SJSA1 (cell line): Measurements from ENCODE around the gene DNAJC11. TPM values are rescaled to one million over a fixed set of nuclear protein-coding genes. Genes with fewer than 3 reads are reported as not detected.
"Not testable (repeated sequence)": the region's sequence is repeated elsewhere in the genome, so short reads cannot be mapped to it uniquely, and the experiment has no call there.

Source experiments
- DNase-seq, 2 experiments: peaks; one replicate each; pipeline ENCODE4 v3.0.0-alpha.2; 2015 to 2020; ENCODE audit warnings: low spot score in 2 of 2, low read depth in 1 of 2
- H3K27ac ChIP-seq: fragments of 250-450 bp; sonication (Bioruptor Pico); 2 replicates; pipeline ENCODE4 v1.5.1; 2020; ENCODE audit warnings: mild to moderate bottlenecking, moderate library complexity
- H3K27me3 ChIP-seq: fragments of 250-450 bp; sonication (Bioruptor Pico); replicated peaks from 2 replicates; pipeline ENCODE4 v1.5.1; 2020; ENCODE audit warnings: mild to moderate bottlenecking, moderate library complexity
- H3K36me3 ChIP-seq: fragments of 250-450 bp; sonication (Bioruptor Pico); 2 replicates; pipeline ENCODE4 v1.5.1; 2020; ENCODE audit warnings: mild to moderate bottlenecking
- H3K4me1 ChIP-seq: fragments of 250-450 bp; sonication (Bioruptor Pico); replicated peaks from 2 replicates; pipeline ENCODE4 v1.6.1; 2021; ENCODE audit warnings: mild to moderate bottlenecking
- H3K4me3 ChIP-seq: fragments of 250-450 bp; sonication (Bioruptor Pico); 2 replicates; pipeline ENCODE4 v1.5.1; 2020; ENCODE audit warnings: mild to moderate bottlenecking
- H3K9me3 ChIP-seq: fragments of 250-450 bp; sonication (Bioruptor Pico); replicated peaks from 2 replicates; pipeline ENCODE4 v1.5.1; 2020; ENCODE audit warnings: mild to moderate bottlenecking
- total RNA-seq: library from RNA; depleted of rRNA; stranded (reverse); fragments of >200 nt; shearing (Covaris generic); gene quantifications from 2 replicates; pipeline ENCODE4 v1.2.3, GENCODE V29; 2014

DNAJC11 gene
- total RNA-seq, 1 experiment from 2014 or later: 40.1 TPM

DNA sequence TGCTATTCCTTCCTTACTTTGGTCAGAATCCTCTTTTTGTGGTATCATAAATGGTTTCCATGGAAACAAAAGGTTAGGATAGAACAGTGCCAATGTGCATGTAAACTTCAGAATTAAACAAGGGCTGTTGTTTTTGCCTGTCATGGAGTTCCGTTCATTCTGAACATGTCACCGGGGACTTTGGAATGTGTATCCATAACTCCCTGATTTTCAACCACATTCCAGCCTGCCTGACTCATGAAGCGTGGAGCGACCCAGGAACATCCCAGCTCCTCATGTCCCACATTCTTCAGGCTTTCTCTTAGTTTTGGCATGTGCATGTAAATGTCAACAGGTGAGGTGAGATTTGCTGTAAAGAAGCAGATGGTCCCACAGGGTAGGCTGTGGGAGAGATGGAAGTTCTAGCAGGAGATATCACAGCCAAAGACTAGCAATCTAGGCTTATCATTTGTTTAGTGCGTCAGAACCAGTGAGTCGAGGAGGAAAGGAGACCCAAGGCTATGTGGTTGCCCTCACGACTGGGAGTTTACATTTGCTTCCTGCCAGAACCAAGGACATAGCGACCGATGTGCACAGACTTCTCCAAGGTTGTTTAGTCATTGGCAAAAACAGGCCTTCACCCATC is 23.0 kb upstream of the DNAJC11 start:
- peak; percentile 84 for DNase-seq
- H3K27ac ChIP-seq: peak overlapping the region; percentile 76
- H3K4me3 ChIP-seq: no peak overlapping the region
- no peaks in the 10 kb centered on the region; the same call in 1 of the 2 replicates for H3K27me3 ChIP-seq
- no peaks in the 10 kb centered on the region for H3K36me3 ChIP-seq
- H3K9me3 ChIP-seq: no peaks in the 10 kb centered on the region; the same call in 1 of the 2 replicates
- H3K4me1 ChIP-seq: peaks cover 22% of the 10 kb centered on the region

DNA sequence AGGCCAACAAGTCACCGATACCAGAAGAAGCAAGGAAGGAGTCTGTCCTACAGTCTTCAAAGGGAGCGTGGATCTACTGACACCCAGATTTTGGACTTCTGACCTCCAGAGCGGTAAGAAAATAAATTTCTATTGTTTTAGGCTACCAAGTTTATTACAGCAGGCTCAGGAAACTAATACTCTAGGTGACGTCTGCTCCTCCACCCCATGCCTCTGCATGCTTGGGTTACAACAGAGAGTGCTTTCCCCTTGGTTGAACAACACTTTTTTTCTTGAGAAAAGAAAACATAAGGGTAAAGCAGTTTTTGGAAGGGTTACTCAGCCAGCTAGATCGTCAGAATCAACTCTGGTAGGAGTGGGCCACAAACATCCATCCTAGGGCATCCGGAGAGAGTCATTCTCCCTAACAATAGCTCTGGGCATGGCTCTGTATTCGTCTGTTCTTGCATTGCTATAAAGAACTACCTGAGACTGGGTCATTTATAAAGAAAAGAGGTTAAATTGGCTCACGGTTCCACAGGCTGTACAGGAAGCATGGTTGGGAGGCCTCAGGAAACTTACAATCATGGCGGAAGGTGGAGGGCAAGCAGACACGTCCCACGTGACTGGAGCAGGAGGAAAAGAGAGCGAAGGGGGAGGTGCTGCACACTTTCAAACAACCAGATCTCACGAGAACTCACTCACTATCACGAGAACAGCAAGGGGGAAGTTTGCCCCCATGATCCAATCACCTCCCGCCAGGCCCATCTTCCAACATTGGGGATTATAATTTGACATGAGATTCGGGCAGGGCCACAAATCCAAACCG is 22.2 kb upstream of the DNAJC11 start:
- no peak for DNase-seq
- Histone ChIP-seq H3K4me1 (peaks cover 22% of the 10 kb centered on the region), H3K4me3 (no peak overlapping the region), H3K27ac (peak overlapping the region; percentile 76), H3K27me3 (no peaks in the 10 kb centered on the region; the same call in 1 of the 2 replicates), H3K36me3 (no peaks in the 10 kb centered on the region), H3K9me3 (no peaks in the 10 kb centered on the region; the same call in 1 of the 2 replicates)

DNA sequence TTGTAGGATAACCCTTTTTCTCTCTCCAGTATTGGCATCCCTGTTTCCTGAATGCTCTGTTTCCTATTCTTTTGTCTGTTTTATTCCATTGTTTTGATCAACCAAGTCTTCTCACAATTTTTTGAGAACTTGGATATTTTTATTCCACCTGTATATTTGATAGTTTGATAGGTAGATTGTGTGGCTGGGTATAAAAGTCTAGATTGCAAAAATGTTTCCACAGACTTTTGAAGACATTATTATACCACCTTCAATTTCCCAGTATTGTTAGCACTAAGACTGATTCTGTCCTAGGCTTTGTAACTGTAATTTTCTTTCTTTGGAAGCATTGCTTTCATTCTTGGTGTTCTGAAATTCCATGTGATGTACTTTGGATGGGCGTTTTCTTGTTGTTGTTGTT is 9.6 kb upstream of the DNAJC11 start:
- H3K9me3 ChIP-seq: peaks cover 10% of the 10 kb centered on the region; the same call in 1 of the 2 replicates
- DNase-seq: no peak
- no peaks in the 10 kb centered on the region for H3K36me3 ChIP-seq
- H3K4me1 ChIP-seq: no peaks in the 10 kb centered on the region
- H3K27me3 ChIP-seq: no peaks in the 10 kb centered on the region; the same call in 1 of the 2 replicates
- H3K27ac ChIP-seq: no peak overlapping the region
- H3K4me3 ChIP-seq: no peak overlapping the region

DNA sequence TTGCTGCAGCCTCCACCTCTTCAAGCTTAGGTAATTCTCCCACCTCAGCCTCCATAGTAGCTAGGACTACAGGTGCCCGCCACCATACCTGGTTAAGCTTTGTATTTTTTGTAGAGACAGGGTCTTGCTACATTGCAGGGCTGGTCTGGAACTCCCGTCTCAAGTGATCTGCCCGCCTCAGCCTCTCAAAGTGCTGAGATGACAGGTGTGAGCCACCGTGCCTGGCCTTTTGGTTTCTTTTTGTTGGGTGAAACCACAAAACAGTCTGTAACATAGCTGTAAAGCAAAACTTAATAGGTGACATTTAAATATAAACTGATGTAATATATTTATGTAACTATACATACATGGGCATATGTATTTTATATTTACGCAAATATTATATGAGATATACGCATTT is 3.1 kb upstream of the DNAJC11 start:
- Histone ChIP-seq H3K4me3 (no peak overlapping the region), H3K27ac (no peak overlapping the region), H3K36me3 (peaks cover 10% of the 10 kb centered on the region), H3K9me3 (no peaks in the 10 kb centered on the region), H3K4me1 (peaks cover 17% of the 10 kb centered on the region), H3K27me3 (no peaks in the 10 kb centered on the region; the same call in 1 of the 2 replicates)
- DNase-seq: no peak

DNA sequence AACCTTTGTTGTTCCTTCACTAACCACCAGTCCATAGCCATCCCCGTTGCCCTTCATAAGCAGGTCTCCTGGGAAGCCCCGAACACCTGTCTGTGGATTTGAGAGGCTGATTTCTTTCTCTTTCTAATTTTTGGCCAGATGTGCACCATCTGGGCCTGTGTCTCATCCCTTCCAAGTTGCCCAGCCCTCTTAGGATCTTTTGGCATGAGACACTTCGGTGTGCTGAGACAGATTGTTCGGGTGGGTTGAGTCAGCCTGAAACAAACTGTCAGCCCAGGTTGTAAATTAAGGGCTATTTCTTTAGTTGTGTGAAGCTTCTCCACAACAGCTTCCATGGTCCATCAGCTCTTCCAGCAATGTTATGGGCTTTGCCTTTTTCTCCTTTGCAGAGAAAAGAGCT is 1.4 kb upstream of the DNAJC11 start:
- Histone ChIP-seq H3K4me1 (peaks cover 17% of the 10 kb centered on the region), H3K9me3 (no peaks in the 10 kb centered on the region), H3K27ac (no peak overlapping the region), H3K27me3 (no peaks in the 10 kb centered on the region), H3K36me3 (peaks cover 15% of the 10 kb centered on the region), H3K4me3 (no peak overlapping the region)
- no peak for DNase-seq

DNA sequence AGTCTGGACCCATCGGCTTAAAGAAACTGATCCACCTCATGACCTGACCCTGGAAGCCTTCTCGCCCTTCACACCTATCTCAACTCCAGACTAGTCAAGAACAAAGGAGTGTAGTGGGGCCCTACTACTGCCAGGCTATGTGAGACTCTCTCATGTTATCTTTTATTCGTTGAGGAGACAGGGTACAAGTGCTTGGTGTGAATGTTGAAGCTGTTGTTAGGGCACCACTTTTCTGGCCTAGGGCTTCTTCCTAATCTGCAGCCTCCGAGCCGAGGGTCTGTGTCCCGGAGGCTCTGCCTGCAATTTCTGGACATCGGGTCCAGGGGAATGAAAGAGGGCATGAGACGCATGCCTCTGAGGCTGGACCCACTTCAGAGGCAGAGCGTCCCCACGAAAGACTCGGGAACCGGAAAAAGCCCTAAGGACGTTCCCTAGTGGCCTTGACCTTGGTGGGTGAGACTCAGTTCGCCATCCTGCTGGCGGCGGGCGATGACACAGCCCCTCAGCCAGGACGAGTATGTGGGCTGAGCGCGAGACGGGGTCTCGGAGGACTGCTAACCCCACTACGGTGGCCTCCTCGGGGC is 671 bp downstream of the DNAJC11 start:
- Histone ChIP-seq H3K9me3 (no peaks in the 10 kb centered on the region), H3K4me3 (peak overlapping the region; percentile 97), H3K36me3 (peaks cover 19% of the 10 kb centered on the region), H3K4me1 (peaks cover 17% of the 10 kb centered on the region), H3K27me3 (no peaks in the 10 kb centered on the region), H3K27ac (peak overlapping the region; percentile 82)
- no peak for DNase-seq

DNA sequence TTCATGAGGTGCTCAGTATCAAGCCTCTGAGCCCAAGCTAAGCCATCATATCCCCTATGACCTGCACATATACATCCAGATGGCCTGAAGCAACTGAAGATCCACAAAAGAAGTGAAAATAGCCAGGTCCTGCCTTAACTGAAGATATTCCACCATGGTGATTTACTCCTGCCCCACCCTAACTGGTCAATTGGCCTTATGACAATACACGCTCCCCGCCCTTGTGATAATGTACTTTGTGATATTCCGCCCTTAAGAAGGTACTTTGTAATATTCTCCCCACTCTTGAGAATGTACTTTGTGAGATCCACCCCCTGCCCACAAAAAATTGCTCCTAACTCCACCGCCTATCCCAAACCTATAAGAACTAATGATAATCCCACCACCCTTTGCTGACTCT is 1.7 kb downstream of the DNAJC11 start:
- H3K4me3 ChIP-seq, DNase-seq: not testable (repeated sequence)

DNA sequence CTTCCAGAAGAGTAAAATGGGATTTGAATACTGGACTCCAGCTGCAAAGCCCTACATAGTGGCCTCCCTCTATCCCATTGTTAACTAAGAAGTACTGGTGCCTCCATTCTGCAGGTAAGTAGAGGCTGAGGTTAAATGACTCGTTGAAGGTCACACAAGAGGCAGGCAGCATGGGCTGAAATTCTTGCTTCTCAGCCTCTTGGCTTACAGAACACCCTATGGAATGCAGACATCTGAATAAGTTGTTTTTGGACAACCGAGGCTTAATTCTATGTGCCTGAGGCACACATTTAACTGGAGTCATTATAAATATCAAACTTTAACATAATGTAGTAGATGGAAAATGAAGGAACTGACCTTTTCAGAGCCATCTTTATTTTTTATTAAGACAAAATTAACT is 5.7 kb downstream of the DNAJC11 start:
- Histone ChIP-seq H3K27me3 (no peaks in the 10 kb centered on the region), H3K4me3 (no peak overlapping the region), H3K4me1 (peaks cover 9% of the 10 kb centered on the region), H3K27ac (no peak overlapping the region), H3K9me3 (no peaks in the 10 kb centered on the region), H3K36me3 (peaks cover 22% of the 10 kb centered on the region)
- no peak for DNase-seq

More for the DNA sequence above, 1.7 kb downstream of the DNAJC11 start:
- Histone ChIP-seq H3K4me1 (peaks cover 17% of the 10 kb centered on the region), H3K36me3 (peaks cover 22% of the 10 kb centered on the region)
- H3K27ac ChIP-seq, H3K9me3 ChIP-seq, H3K27me3 ChIP-seq: not testable (repeated sequence)

DNA sequence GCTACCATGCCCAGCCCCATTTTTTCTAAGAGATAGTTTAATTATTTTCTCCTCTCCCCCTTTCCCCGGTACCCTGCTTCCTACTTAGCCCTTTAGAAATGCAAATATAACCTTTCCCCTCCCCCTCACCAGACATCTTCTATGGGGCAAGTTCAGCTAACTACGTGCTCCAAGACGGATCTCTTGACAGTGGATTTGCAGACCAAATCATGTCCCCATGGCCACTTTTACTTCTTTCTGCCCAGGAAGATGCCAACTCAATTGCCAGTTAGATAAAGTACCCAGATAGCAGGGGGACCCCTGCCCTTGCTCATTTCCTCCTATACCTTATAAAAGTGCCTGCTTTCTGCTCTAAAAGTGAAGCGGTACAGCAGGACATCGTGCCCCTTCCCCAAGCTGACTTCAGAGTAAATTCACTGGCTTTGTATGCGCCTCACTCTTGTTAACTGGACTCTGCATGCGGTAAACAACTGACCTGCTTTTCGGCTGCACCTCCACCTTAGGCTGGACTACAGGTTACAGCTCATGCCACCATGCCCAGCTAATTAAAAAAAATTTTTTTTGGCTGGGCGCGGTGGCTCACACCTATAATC is 7.4 kb downstream of the DNAJC11 start:
- Histone ChIP-seq H3K4me3 (no peak overlapping the region), H3K36me3 (peaks cover 20% of the 10 kb centered on the region), H3K9me3 (no peaks in the 10 kb centered on the region), H3K27ac (no peak overlapping the region), H3K4me1 (peaks cover 1% of the 10 kb centered on the region; the same call in 1 of the 2 replicates), H3K27me3 (no peaks in the 10 kb centered on the region)
- no peak for DNase-seq

DNA sequence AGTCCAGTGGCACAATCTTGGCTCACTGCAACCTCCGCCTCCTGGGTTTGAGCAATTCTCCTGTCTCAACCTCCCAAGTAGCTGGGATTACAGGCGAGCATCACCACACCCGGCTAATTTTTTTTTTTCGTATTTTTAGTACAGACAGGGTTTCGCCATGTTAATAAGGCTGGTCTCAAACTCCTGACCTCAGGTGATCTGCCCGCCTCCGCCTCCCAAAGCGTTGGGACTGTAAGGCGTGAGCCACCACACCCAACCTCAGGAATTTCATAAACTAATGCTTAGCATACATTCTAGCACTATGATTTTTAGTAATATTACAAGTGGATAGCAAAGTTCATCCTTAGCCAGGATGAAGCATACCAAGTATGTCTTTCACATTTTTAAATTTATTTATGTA is 8.7 kb downstream of the DNAJC11 start:
- peaks cover 15% of the 10 kb centered on the region for H3K36me3 ChIP-seq
- no peaks in the 10 kb centered on the region for H3K27me3 ChIP-seq
- no peaks in the 10 kb centered on the region for H3K9me3 ChIP-seq
- H3K27ac ChIP-seq: no peak overlapping the region
- peaks cover 4% of the 10 kb centered on the region; the same call in 1 of the 2 replicates for H3K4me1 ChIP-seq
- no peak overlapping the region for H3K4me3 ChIP-seq
- no peak for DNase-seq

DNA sequence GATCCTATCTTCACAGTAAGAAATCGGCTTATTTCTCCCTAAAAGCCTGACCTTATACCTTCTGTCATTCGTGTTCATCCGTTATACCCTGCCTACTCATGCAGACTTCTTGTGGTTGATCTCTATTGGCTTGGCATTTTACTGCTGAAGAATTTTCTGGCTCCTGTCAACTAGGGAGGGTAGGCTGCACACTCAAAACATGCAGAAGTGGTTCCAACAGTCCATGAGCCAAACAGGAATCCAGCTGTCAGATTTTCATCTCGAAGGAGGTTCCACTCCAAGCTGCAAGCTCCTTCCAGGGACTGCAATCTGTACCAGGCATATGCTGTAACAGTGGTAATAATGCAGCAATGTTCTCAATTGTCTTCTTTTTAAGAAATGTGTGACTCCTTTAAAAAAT is 10.1 kb downstream of the DNAJC11 start:
- H3K9me3 ChIP-seq: no peaks in the 10 kb centered on the region
- DNase-seq: no peak
- H3K36me3 ChIP-seq: peaks cover 15% of the 10 kb centered on the region
- peaks cover 7% of the 10 kb centered on the region for H3K4me1 ChIP-seq
- H3K27ac ChIP-seq: no peak overlapping the region
- no peaks in the 10 kb centered on the region for H3K27me3 ChIP-seq
- H3K4me3 ChIP-seq: no peak overlapping the region

DNA sequence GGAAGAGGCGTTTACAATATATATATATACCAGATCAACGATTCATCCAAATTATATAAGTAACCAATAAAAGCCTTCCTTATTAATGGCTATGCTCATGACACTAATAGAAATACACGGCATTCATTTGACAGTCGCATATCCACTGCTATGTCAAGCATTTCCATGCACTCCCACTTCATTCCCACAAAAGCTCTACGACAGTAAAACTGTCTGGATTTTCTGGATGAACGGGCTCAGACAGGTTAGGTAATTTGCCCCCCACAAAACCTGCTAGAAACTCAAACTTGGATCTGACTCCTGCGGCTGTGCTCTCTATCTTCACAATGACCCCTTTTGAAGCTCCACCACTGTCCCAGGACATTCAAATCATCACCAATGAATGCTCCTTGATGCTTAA is 11.4 kb downstream of the DNAJC11 start:
- H3K4me1 ChIP-seq: peaks cover 10% of the 10 kb centered on the region
- no peak for DNase-seq
- no peak overlapping the region for H3K4me3 ChIP-seq
- no peaks in the 10 kb centered on the region for H3K27me3 ChIP-seq
- H3K36me3 ChIP-seq: peaks cover 9% of the 10 kb centered on the region
- no peaks in the 10 kb centered on the region for H3K9me3 ChIP-seq
- H3K27ac ChIP-seq: no peak overlapping the region

DNA sequence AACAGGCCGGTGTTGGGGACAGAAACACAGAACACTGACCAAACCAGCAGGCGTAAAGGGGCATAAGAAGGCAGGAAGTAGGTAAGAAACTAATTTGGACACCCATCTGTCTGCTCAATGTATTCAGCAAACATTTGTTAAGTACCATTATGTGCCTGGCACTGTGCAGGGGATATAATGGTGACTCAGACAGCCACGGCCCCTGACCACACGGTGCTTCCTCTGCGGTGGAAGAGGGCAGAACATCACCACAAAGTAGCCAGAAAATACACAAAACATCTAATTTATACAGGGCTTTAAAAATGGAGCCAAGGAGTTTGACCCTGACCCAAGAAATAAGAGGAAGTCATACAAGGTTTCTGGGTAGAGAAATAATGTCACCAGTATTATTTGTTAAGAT is 12.9 kb downstream of the DNAJC11 start:
- H3K27me3 ChIP-seq: no peaks in the 10 kb centered on the region
- no peak overlapping the region for H3K4me3 ChIP-seq
- no peaks in the 10 kb centered on the region for H3K9me3 ChIP-seq
- DNase-seq: no peak
- no peak overlapping the region for H3K27ac ChIP-seq
- peaks cover 13% of the 10 kb centered on the region for H3K36me3 ChIP-seq
- H3K4me1 ChIP-seq: peaks cover 10% of the 10 kb centered on the region

DNA sequence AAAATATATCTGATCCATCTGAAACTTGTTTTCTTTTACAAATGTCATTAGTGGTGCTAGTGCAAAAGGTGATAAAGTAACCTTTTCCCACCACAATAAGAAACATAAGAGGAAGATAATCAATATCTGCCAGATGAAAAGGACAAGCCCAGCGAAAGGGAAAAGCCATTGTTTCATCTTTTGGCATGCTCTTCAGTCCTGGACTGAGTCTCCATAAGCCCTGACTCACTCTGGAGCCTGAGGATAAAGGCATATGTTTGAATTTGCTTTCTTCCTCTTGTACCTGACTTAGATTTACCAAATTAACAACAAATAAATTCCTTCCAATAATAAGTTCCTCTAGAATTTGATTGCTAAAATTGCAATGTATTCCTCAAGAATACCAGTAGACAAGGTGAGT is 13.6 kb downstream of the DNAJC11 start:
- Histone ChIP-seq H3K27me3 (no peaks in the 10 kb centered on the region), H3K36me3 (peaks cover 13% of the 10 kb centered on the region), H3K27ac (no peak overlapping the region), H3K4me3 (no peak overlapping the region), H3K4me1 (peaks cover 10% of the 10 kb centered on the region), H3K9me3 (no peaks in the 10 kb centered on the region)
- DNase-seq: no peak
